Measurements from ENCODE around the gene ANKRD45.
"Not testable (repeated sequence)": the region's sequence is repeated elsewhere in the genome, so short reads cannot be mapped to it uniquely, and the experiment has no call there.

The ANKRD45 gene

GRCh38 chr1:173639102-173639501 lies 30.5 kb downstream of the ANKRD45 start:
- DNase-seq, result no peak

GRCh38 chr1:173638043-173639021 lies 31.3 kb downstream of the ANKRD45 start:
- DNase-seq, result no peak

DNA sequence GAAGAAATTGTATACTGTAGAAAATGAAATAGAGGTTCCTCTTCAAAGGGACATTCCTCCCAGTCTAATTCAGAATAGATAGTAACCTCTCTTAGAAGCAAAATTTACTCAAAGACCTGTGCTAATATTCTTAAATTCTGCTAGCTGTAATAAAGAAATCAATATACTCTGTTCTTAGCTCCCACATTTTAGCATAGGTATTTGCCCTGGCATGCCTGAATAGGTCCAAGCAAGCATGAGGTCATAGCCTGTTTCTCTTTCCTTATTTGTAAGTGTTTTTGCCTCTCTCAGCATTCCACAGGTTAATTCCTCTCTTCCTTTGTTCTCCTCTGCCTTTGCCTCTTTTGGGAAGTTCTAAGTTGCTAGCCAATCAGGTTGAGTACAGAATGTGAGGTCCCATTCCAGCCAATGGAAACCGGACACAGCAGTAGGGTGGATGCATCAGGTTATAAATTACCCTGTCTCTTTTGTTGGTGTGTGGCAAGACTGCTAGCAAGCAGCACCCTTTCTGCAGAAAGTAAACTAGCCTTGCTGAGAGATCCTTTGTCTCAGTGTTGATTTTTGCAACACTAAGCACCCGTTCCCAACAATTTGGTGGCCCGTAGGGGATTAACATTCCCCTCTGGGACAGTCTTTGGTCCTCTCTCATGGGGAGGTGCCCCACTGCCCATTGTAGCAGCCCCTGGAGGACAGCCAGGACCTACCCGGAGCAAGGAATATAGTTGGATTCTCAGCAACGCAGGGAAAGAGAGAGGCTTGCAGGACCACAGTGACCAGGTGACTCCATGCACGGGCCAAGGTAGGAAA lies 32.2 kb downstream of the ANKRD45 start:
- not testable (repeated sequence) for DNase-seq

- DNase-seq, result no peak
These were observed 34.5 kb downstream of the ANKRD45 start, which contains the start of gene TEX50 for GRCh38 chr1:173635116-173635515. TEX50 (plus strand) TSS chr1:173635338; CDS start chr1:173635522, 184 bp downstream.

- DNase-seq, result no peak
These were observed 40.8 kb downstream of the ANKRD45 start for GRCh38 chr1:173628888-173629287.

- no peak for DNase-seq
These were observed 42.4 kb downstream of the ANKRD45 start for GRCh38 chr1:173627269-173627668.

- no peak for DNase-seq
These were observed 52.8 kb downstream of the ANKRD45 start for GRCh38 chr1:173616859-173617258.

DNA sequence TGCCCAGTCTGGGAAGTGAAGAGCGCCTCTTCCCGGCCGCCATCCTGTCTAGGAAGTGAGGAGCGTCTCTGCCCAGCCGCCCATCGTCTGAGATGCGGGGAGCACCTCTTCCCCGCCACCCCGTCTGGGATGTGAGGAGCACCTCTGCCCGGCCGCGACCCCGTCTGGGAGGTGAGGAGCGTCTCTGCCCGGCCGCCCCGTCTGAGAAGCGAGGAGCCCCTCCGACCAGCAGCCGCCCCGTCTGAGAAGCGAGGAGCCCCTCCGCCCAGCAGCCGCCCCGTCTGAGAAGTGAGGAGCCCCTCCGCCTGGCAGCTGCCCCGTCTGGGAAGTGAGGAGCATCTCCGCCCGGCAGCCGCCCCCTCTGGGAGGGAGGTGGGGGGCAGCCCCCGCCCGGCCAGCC lies 56.6 kb downstream of the ANKRD45 start:
- DNase-seq, result not testable (repeated sequence)

- DNase-seq, result no peak
These were observed 61.0 kb downstream of the ANKRD45 start for GRCh38 chr1:173608503-173609216.

DNA sequence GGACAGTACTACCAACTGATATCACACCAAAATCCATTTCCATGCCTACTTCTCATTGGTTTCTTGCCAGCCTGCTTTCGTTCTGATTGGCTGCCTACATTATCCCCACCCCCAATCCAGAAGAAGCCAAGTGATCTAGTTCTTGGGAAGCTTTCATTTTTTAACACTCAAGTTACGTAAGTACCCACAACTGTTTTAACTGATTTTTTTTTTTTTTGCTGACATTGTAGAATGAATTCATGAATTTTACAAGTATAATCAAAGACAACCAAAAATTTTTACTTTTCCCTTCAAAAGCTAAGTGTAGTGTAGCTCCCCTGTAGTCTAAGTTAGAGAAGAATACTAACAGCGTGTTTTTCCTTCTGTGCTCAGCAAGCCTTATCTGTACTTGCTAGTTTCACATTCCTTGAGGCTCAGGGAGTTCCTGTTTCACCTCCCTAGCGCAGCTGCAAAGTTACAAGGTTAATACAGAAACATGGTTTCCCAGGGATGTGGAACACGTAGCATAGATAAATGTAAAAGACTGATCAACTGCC lies 66.5 kb downstream of the ANKRD45 start, which contains the start of gene SLC9C2:
Gene SLC9C2 (minus strand): TSS at position 17 of the 536 bp plus-strand sequence. CDS start 1,296 bp downstream, outside the sequence.
- DNase-seq, result no peak

GRCh38 chr1:173601588-173601987 lies 68.1 kb downstream of the ANKRD45 start:
- no peak for DNase-seq

DNA sequence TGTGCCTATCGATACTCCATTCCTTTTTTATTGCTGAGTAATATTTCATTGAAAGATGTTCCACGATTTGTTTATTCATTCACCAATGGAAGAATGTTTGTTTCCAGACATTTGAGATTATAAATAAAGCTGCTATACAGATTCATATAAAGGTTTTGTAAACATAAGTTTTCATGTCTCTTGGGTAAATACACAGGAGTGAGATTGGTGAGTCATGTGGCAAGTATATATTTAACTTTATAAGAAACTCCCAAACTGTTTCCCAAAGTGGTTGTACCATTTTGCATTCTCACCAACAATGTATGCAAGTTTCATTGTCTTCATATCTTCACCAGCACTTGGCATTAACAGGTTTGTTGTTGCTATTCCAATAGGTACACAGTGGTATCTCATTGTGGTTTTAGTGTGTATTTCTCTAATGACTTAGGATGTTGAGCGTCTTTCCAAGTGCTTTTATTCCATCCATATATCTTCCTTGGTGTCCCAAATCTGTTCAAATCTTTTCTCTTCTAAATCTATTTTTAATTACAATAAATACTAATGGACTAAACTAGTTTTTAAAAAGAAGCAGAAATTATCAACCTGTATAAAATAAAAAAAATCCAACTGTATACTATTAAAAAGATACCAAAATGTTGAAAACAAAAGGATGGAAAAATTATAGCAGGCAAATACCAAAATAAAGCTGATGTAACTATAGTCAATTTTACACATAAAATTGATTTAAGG lies 73.4 kb downstream of the ANKRD45 start:
- DNase-seq, result no peak

DNA sequence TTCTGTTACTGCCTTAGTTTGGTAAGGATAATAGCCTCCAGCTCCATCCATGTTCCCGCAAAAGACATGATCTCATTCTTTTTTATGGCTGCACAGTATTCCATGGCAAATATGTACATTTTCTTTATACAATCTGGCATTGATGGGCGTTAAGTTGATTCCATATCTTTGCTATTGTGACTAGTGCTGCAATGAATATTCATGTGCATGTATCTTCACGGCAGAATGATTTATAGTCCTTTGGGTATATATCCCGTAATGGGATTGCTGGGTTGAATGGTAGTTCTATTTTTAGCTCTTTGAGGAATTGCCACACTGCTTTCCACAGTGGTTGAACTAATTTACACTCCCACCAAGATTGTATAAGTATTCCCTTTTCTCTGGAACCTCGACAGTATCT lies 78.5 kb downstream of the ANKRD45 start:
- not testable (repeated sequence) for DNase-seq

GRCh38 chr1:173590557-173590956 lies 79.1 kb downstream of the ANKRD45 start:
- DNase-seq, result no peak

- DNase-seq, result no peak
These were observed 88.1 kb downstream of the ANKRD45 start for GRCh38 chr1:173581383-173582079.

DNA sequence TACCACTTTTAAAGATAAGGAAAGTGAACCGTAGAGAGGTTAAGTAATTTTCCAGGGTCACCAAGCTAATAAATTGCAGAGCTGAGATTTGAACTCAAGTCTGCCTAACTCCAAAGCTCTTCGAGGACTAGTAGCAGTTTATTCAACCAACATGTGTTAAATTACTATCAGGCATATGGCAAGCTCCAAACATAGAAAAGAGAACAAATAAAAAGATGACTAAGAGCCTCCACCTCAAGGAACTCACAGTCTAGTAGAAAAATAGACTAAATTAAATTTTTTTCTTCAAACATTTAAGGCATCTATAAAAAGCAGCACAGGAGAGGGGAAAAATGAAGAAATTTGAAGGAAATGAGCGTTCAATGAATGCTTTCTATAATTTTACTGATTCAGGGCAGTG lies 89.0 kb downstream of the ANKRD45 start:
- no peak for DNase-seq

DNA sequence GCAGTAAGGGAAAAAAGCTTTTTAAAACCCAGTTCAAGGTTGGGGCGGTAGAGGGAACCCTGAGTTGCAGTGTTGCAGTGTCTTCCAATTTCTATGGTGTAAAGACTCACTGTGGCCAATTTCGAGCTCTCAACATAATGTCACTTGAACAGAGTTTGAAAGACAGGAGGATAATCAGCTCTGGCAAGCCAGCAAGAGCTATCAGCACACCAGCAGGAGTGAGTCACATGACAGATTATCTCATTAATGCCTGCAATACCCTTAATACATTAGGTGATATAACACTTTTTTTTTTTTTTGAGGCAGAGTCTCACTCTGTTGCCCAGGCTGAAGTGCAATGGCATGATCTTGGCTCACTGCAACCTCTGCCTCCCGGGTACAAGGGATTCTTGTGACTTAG lies 89.6 kb downstream of the ANKRD45 start:
- no peak for DNase-seq

DNA sequence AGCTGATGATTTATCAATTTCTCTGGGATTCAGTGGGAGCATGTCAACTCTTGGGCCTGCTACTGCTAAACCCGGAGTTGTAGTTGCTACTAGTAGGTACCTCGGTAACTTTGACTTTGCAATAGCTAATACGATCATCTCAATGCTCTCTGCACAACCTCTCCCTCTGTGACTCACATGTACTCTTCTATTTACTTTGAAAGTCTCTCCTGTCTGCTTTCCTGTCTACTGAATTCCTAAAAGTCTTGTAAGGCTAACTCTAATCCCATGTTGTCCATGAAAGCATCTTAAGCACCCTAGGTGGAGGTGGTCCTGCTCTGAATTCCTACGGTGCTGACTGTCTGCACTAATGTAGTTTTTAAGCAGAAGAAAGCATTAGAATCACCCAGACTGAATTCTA lies 96.1 kb downstream of the ANKRD45 start:
- DNase-seq, result no peak

DNA sequence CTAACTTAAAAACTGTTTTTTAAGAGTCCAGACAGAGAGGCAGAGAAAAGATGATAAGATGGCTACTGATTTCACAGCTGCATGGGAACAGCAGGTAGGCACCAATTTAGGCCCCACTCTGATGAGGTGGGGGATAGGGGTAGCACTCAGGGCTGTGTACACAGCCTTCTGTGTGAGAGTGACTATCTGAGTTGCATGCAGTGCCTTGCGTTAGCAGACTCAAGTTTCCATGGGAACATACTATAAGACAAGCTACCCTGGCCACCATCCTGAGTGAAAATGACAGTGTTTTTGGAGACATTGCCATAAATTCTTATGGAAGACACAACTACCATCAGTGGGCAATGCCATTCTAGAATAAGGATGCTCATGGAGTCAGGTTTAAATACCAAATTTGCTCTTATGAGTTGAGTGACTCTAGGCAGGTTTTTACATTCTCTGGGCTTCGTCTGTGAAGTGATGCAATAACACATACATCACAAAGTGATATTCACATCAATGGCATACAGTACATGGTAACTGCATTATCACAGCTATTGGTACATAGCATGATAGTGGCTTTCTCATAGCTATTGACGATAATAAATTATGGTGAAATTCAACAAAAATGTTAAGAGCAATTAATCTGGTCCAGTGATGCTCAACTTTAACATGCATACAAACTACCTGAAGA lies 97.3 kb downstream of the ANKRD45 start:
- DNase-seq, result no peak

DNA sequence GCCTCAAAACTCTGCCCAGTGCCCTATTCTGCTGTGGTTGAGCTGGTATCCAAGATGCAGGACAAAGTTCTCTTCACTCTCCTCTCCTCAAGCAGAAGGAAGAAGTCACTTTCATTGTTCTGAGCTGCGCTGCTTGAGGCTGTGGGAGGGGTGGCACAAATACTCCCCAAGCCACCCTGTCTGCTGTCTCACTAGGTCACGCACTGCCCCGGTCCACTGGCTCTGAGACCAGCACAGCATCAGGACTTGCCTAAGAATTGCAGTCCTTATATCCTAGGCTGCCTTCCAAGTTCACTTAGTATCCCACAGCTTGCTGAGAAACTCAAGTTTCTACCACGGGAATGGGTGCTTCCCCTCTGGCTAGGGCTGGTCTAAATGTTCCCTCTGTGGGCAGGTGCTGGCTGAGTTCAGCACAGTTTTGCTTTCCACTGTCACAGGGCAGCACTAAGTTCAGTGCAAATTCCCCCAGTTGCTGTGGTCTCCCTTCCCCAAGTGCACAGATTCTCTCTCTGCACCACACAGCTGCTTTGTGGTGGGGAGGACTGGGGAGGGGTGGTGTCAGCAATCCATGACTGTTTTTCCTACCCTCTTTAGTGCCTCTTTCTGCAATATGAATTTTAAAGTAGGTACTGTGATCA lies 99.2 kb downstream of the ANKRD45 start:
- no peak for DNase-seq
